HCT116 (cell line): Measurements from ENCODE around the gene ISL2. TPM values are rescaled to one million over a fixed set of nuclear protein-coding genes. Genes with fewer than 3 reads are reported as not detected.

Source experiments
- ATAC-seq: fragments of 200-7000 bp; cut with Tn5 transposase; 2 replicates; pipeline ENCODE4 v1.9.1; 2020; ENCODE audit warnings: mild to moderate bottlenecking, moderate library complexity
- BruUV-seq: library from RNA; stranded (reverse); fragments of 400-500 nt; replicated peaks from 2 replicates; lab custom pipeline; 2021; lab: Mats Ljungman, UMichigan
- CTCF ChIA-PET: fragments of 300-600 bp; sonication (Branson Sonifier 250); formaldehyde crosslinking; loops from one replicate; lab custom pipeline; 2021; ENCODE audit warnings: antibody characterized with exemption; lab: Charles Lee
- POLR2A ChIA-PET: fragments of 300-600, 350-600 bp; sonication (Branson Sonifier 250); formaldehyde crosslinking; loops from one replicate; lab custom pipeline; 2021; ENCODE audit warnings: antibody characterized with exemption; lab: Charles Lee
- RAD21 ChIA-PET, 2 experiments: fragments of 300-600 bp; sonication (Branson Sonifier 250); formaldehyde crosslinking; loops; one replicate each; lab custom pipeline; 2023; ENCODE audit warnings: low total read pairs in 2 of 2; ENCODE audit not compliant: uncharacterized antibody in 2 of 2, unreplicated experiment in 2 of 2, low non-redundant PET in 1 of 2; lab: Charles Lee
- DNase-seq: peaks from one replicate; pipeline ENCODE4 v3.0.0-alpha.2; 2010; ENCODE audit warnings: low read depth, low spot score
- H2AFZ ChIP-seq: fragments of 200-600 bp; shearing (Covaris generic), sonication (generic); 2 replicates; pipeline ENCODE4 v1.6.1; 2017; ENCODE audit warnings: low read depth, mixed run types, mixed read lengths, antibody characterized with exemption, low read length; ENCODE audit not compliant: poor library complexity, severe bottlenecking
- H3K27ac ChIP-seq: 2 replicates; pipeline ENCODE4 v1.5.1; 2012; ENCODE audit warnings: low read depth, low read length
- H3K27me3 ChIP-seq: fragments of 200-600 bp; sonication (generic); 2 replicates; pipeline ENCODE4 v1.6.1; 2016; ENCODE audit warnings: mixed run types, low read length, mixed read lengths; ENCODE audit not compliant: insufficient read depth
- H3K36me3 ChIP-seq, 2 experiments: fragments of 200-500 bp in 1 of 2; fragments of 200-600 bp in 1 of 2; sonication (Bioruptor generic) in 1 of 2; sonication (generic) in 1 of 2; 2 replicates each; pipeline versions ENCODE4 v1.5.1 to v1.6.1; 2014 to 2016; ENCODE audit warnings: low read length in 2 of 2, inconsistent platforms in 1 of 2, mixed read lengths in 1 of 2, mixed run types in 1 of 2; ENCODE audit not compliant: insufficient read depth in 2 of 2, control insufficient read depth in 1 of 2
- H3K4me1 ChIP-seq, 2 experiments: fragments of 200-600 bp in 1 of 2; sonication (generic) in 1 of 2; 2 replicates each; pipeline versions ENCODE4 v1.5.1 to v1.6.1; 2012 to 2017; ENCODE audit warnings: low read length in 2 of 2, inconsistent platforms in 1 of 2, mild to moderate bottlenecking in 1 of 2, mixed read lengths in 1 of 2, mixed run types in 1 of 2, moderate library complexity in 1 of 2; ENCODE audit not compliant: insufficient read depth in 2 of 2, control insufficient read depth in 1 of 2
- H3K4me2 ChIP-seq: fragments of 200-600 bp; sonication (generic); 2 replicates; pipeline ENCODE4 v1.6.1; 2017; ENCODE audit warnings: mixed run types, low read length, mixed read lengths
- H3K4me3 ChIP-seq, 2 experiments: fragments of 200-600 bp in 1 of 2; sonication (generic) in 1 of 2; replicated peaks in 1 of 2; 2 replicates each; pipeline ENCODE4 v1.5.1; 2011 to 2016; ENCODE audit warnings: low read length in 2 of 2, control low read depth in 1 of 2, low read depth in 1 of 2, mild to moderate bottlenecking in 1 of 2, mixed read lengths in 1 of 2, mixed run types in 1 of 2
- H3K79me2 ChIP-seq: fragments of 200-600 bp; sonication (generic); 2 replicates; pipeline ENCODE4 v1.6.1; 2017; ENCODE audit warnings: mild to moderate bottlenecking, mixed run types, low read length, moderate library complexity, mixed read lengths; ENCODE audit not compliant: insufficient read depth
- H3K9ac ChIP-seq: fragments of 200-600 bp; sonication (generic); 2 replicates; pipeline ENCODE4 v1.6.1; 2016; ENCODE audit warnings: low read length, mixed read lengths
- H3K9me2 ChIP-seq: fragments of 200-600 bp; sonication (generic), shearing (Covaris generic); 2 replicates; pipeline ENCODE4 v1.6.1; 2017; ENCODE audit warnings: mixed run types, mild to moderate bottlenecking, moderate library complexity; ENCODE audit not compliant: insufficient read depth
- H3K9me3 ChIP-seq, 2 experiments: fragments of 200-500 bp in 1 of 2; fragments of 200-600 bp in 1 of 2; sonication (Bioruptor generic) in 1 of 2; sonication (generic) in 1 of 2; 2 replicates each; pipeline ENCODE4 v1.6.1; 2014 to 2017; ENCODE audit warnings: low read length in 2 of 2, mixed read lengths in 2 of 2, inconsistent platforms in 1 of 2, low read depth in 1 of 2, mild to moderate bottlenecking in 1 of 2, mixed run types in 1 of 2, moderate library complexity in 1 of 2; ENCODE audit not compliant: control insufficient read depth in 1 of 2, insufficient read depth in 1 of 2
- H4K20me1 ChIP-seq: fragments of 200-600 bp; sonication (generic), shearing (Covaris generic); 2 replicates; pipeline ENCODE4 v1.6.1; 2017; ENCODE audit warnings: mixed run types, mild to moderate bottlenecking, moderate library complexity; ENCODE audit not compliant: insufficient read depth
- intact Hi-C: fragments of 100-400 bp; cut with micrococcal nuclease; formaldehyde crosslinking; loops from 2 replicates; pipeline ENCODE4 v1.10.0; 2022
- total RNA-seq: library from RNA; stranded (reverse); gene quantifications from one replicate; pipeline ENCODE4 v1.2.1, GENCODE V29; 2021; ENCODE audit not compliant: unreplicated experiment
- TF ChIP-seq, protein P1 (sequence below): IDR thresholded peaks from 2 replicates; pipeline ENCODE4 v1.6.1; 2011; ENCODE audit warnings: mild to moderate bottlenecking, low read length, moderate library complexity; ENCODE audit not compliant: insufficient replicate concordance; ENCODE audit errors: extremely low read depth
- TF ChIP-seq, protein P2 (sequence below): IDR thresholded peaks from 2 replicates; pipeline ENCODE4 v1.6.1; 2012; ENCODE audit warnings: low read depth

ISL2 gene
- total RNA-seq, 1 experiment from 2014 or later, result 11.6 TPM

DNA sequence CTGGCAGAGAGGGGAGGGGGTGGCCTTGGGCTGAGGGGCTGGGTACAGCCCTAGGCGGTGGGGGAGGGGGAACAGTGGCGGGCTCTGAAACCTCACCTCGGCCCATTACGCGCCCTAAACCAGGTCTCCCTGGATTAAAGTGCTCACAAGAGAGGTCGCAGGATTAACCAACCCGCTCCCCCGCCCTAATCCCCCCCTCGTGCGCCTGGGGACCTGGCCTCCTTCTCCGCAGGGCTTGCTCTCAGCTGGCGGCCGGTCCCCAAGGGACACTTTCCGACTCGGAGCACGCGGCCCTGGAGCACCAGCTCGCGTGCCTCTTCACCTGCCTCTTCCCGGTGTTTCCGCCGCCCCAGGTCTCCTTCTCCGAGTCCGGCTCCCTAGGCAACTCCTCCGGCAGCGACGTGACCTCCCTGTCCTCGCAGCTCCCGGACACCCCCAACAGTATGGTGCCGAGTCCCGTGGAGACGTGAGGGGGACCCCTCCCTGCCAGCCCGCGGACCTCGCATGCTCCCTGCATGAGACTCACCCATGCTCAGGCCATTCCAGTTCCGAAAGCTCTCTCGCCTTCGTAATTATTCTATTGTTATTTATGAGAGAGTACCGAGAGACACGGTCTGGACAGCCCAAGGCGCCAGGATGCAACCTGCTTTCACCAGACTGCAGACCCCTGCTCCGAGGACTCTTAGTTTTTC lies 4.9 kb downstream of the ISL2 start:
- no peaks in the 10 kb centered on the region for H3K9me2 ChIP-seq
- no peaks in the 10 kb centered on the region for H3K27me3 ChIP-seq
- ChIA-PET RAD21 (no interaction called here), CTCF (no interaction called here), POLR2A (no interaction called here)
- H3K9ac ChIP-seq, result no peak overlapping the region
- H4K20me1 ChIP-seq, result no peaks in the 10 kb centered on the region
- H3K27ac ChIP-seq, result no peak overlapping the region
- H2AFZ ChIP-seq, result no peak overlapping the region
- BruUV-seq, result no TSS peak
- no peak for ATAC-seq
- H3K36me3 ChIP-seq, result peaks cover 0 to 4% of the 10 kb centered on the region in 2 experiments; a peak in 2 of 4 replicates
- no peaks in the 10 kb centered on the region for H3K9me3 ChIP-seq
- DNase-seq, result no peak
- intact Hi-C loops, result no loop called here
- TF ChIP-seq, protein P1, sequence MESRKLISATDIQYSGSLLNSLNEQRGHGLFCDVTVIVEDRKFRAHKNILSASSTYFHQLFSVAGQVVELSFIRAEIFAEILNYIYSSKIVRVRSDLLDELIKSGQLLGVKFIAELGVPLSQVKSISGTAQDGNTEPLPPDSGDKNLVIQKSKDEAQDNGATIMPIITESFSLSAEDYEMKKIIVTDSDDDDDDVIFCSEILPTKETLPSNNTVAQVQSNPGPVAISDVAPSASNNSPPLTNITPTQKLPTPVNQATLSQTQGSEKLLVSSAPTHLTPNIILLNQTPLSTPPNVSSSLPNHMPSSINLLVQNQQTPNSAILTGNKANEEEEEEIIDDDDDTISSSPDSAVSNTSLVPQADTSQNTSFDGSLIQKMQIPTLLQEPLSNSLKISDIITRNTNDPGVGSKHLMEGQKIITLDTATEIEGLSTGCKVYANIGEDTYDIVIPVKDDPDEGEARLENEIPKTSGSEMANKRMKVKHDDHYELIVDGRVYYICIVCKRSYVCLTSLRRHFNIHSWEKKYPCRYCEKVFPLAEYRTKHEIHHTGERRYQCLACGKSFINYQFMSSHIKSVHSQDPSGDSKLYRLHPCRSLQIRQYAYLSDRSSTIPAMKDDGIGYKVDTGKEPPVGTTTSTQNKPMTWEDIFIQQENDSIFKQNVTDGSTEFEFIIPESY, result no peak
- TF ChIP-seq, protein P2, sequence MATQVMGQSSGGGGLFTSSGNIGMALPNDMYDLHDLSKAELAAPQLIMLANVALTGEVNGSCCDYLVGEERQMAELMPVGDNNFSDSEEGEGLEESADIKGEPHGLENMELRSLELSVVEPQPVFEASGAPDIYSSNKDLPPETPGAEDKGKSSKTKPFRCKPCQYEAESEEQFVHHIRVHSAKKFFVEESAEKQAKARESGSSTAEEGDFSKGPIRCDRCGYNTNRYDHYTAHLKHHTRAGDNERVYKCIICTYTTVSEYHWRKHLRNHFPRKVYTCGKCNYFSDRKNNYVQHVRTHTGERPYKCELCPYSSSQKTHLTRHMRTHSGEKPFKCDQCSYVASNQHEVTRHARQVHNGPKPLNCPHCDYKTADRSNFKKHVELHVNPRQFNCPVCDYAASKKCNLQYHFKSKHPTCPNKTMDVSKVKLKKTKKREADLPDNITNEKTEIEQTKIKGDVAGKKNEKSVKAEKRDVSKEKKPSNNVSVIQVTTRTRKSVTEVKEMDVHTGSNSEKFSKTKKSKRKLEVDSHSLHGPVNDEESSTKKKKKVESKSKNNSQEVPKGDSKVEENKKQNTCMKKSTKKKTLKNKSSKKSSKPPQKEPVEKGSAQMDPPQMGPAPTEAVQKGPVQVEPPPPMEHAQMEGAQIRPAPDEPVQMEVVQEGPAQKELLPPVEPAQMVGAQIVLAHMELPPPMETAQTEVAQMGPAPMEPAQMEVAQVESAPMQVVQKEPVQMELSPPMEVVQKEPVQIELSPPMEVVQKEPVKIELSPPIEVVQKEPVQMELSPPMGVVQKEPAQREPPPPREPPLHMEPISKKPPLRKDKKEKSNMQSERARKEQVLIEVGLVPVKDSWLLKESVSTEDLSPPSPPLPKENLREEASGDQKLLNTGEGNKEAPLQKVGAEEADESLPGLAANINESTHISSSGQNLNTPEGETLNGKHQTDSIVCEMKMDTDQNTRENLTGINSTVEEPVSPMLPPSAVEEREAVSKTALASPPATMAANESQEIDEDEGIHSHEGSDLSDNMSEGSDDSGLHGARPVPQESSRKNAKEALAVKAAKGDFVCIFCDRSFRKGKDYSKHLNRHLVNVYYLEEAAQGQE, result no peak
- peaks cover 11% of the 10 kb centered on the region for H3K79me2 ChIP-seq
- H3K4me2 ChIP-seq, result no peak overlapping the region
- H3K4me3 ChIP-seq, result no peak overlapping the region
- H3K4me1 ChIP-seq, result peaks cover 8 to 17% of the 10 kb centered on the region in 2 experiments; a peak in 3 of 4 replicates
